NCI-H2107 treated with DMSO at 0.1 percent for 48 hours (cell line): ENCODE results near the gene SURF6.
"Not testable (repeated sequence)": the region's sequence is repeated elsewhere in the genome, so short reads cannot be mapped to it uniquely, and the experiment has no call there.

Experiments used
- DNase-seq: peaks from one replicate; lab custom pipeline; 2025; ENCODE audit not compliant: unreplicated experiment; lab: John Stamatoyannopoulos, UW

SURF6 gene

GRCh38 chr9:133335924-133336811 is at the start of gene SURF6:
SURF6 (minus strand) TSS chr9:133336188; CDS start chr9:133336132, 56 bp downstream.
- DNase-seq = peak; percentile 55

GRCh38 chr9:133385452-133385851 is 49.5 kb upstream of the SURF6 start:
- no peak for DNase-seq

GRCh38 chr9:133384736-133385321 is 48.8 kb upstream of the SURF6 start:
- no peak for DNase-seq

GRCh38 chr9:133383438-133383837 is 47.5 kb upstream of the SURF6 start:
- no peak for DNase-seq

- DNase-seq = no peak
These were observed 46.6 kb upstream of the SURF6 start for GRCh38 chr9:133382507-133383141.

GRCh38 chr9:133380734-133381133 is 44.7 kb upstream of the SURF6 start:
- no peak for DNase-seq

GRCh38 chr9:133379153-133380086 is 43.4 kb upstream of the SURF6 start:
- DNase-seq = no peak

GRCh38 chr9:133378408-133378962 is 42.5 kb upstream of the SURF6 start:
- no peak for DNase-seq

GRCh38 chr9:133377721-133378216 is 41.8 kb upstream of the SURF6 start:
- DNase-seq = no peak

GRCh38 chr9:133377280-133377679 is 41.3 kb upstream of the SURF6 start:
- DNase-seq = not testable (repeated sequence)

- peak; percentile 59 for DNase-seq
These were observed 40.0 kb upstream of the SURF6 start, which contains the start of the genes STKLD1 and SURF4 for GRCh38 chr9:133375724-133376654. STKLD1 (plus strand) TSS chr9:133376366; CDS start chr9:133376474, 108 bp downstream. SURF4 (minus strand) TSS chr9:133376060; CDS start chr9:133375969, 91 bp downstream.

- no peak for DNase-seq
These were observed 39.2 kb upstream of the SURF6 start for GRCh38 chr9:133375116-133375723.

- DNase-seq = no peak
These were observed 38.7 kb upstream of the SURF6 start for GRCh38 chr9:133374612-133375115.

GRCh38 chr9:133372144-133372543 is 36.2 kb upstream of the SURF6 start:
- no peak for DNase-seq

GRCh38 chr9:133371261-133371711 is 35.3 kb upstream of the SURF6 start:
- no peak for DNase-seq

- no peak for DNase-seq
These were observed 34.7 kb upstream of the SURF6 start for GRCh38 chr9:133370685-133371084.

- DNase-seq = no peak
These were observed 33.9 kb upstream of the SURF6 start for GRCh38 chr9:133369933-133370332.

- DNase-seq = no peak
These were observed 33.4 kb upstream of the SURF6 start for GRCh38 chr9:133369422-133369821.
